Duodenal mucosa (tissue), 2 donors: ENCODE data around the gene NCEH1.

ENCODE experiments used
- H3K27ac ChIP-seq: one replicate; pipeline ENCODE4 v1.7.0; 2013; ENCODE audit warnings: low read depth, low read length
- H3K27me3 ChIP-seq, 2 donors: one replicate each; pipeline ENCODE4 v1.7.0; 2013; ENCODE audit warnings: low read length in 2 of 2, control low read depth in 1 of 2; ENCODE audit not compliant: insufficient read depth in 2 of 2, control insufficient read depth in 1 of 2
- H3K36me3 ChIP-seq, 2 donors: one replicate each; pipeline ENCODE4 v1.7.0; 2013; ENCODE audit warnings: low read length in 2 of 2, control low read depth in 1 of 2; ENCODE audit not compliant: insufficient read depth in 2 of 2, control insufficient read depth in 1 of 2
- H3K4me1 ChIP-seq, 2 donors: one replicate each; pipeline ENCODE4 v1.7.0; 2013; ENCODE audit warnings: low read length in 2 of 2, control low read depth in 1 of 2; ENCODE audit not compliant: insufficient read depth in 2 of 2, control insufficient read depth in 1 of 2
- H3K4me3 ChIP-seq, 2 donors: one replicate each; pipeline ENCODE4 v1.7.0; 2013; ENCODE audit warnings: low read length in 2 of 2, low read depth in 1 of 2
- H3K9ac ChIP-seq, 2 donors: one replicate each; pipeline ENCODE4 v1.7.0; 2013; ENCODE audit warnings: low read length in 2 of 2, low read depth in 1 of 2
- H3K9me3 ChIP-seq, 2 donors: one replicate each; pipeline ENCODE4 v1.7.0; 2013; ENCODE audit warnings: low read length in 2 of 2, control low read depth in 1 of 2; ENCODE audit not compliant: control insufficient read depth in 1 of 2

The NCEH1 gene

GRCh38 chr3:172617013-172617706, 93.7 kb downstream of the NCEH1 start:
- H3K4me1 ChIP-seq, result peaks cover 10 to 14% of the 10 kb centered on the region in 2 donors
- no peaks in the 10 kb centered on the region for H3K9me3 ChIP-seq
- H3K27me3 ChIP-seq, result no peaks in the 10 kb centered on the region
- H3K27ac ChIP-seq, result no peak overlapping the region
- no peaks in the 10 kb centered on the region for H3K36me3 ChIP-seq
- no peak overlapping the region for H3K4me3 ChIP-seq
- H3K9ac ChIP-seq, result no peak overlapping the region

DNA sequence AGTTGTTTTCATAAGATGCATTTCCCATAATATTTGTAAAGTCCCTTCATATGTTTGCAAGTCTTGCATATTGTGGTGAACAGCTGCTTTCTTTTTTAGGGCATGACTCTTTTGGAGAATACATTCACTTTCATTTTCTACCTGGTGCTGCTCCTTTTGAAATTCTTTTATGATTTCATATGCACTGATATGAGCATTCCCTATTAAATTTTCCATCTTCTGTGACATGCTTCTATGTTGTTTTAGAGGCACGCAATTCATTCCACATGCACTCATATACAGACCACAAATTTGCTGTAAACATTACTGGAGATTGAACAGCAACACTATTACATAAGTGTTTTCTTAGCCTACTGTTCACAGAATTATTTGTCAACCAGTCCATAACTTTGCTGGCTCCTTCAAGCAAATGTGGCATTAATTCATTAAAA, 94.8 kb downstream of the NCEH1 start:
- no peaks in the 10 kb centered on the region for H3K27me3 ChIP-seq
- no peak overlapping the region for H3K27ac ChIP-seq
- no peak overlapping the region for H3K4me3 ChIP-seq
- H3K36me3 ChIP-seq, result no peaks in the 10 kb centered on the region
- peaks cover 10 to 14% of the 10 kb centered on the region in 2 donors for H3K4me1 ChIP-seq
- no peak overlapping the region for H3K9ac ChIP-seq
- H3K9me3 ChIP-seq, result no peaks in the 10 kb centered on the region

- Histone ChIP-seq H3K27ac (no peak overlapping the region), H3K27me3 (no peaks in the 10 kb centered on the region), H3K4me1 (peaks cover 10 to 14% of the 10 kb centered on the region in 2 donors), H3K4me3 (no peak overlapping the region), H3K9me3 (no peaks in the 10 kb centered on the region), H3K36me3 (no peaks in the 10 kb centered on the region), H3K9ac (no peak overlapping the region)
These were observed 95.6 kb downstream of the NCEH1 start for GRCh38 chr3:172615296-172615695.

DNA sequence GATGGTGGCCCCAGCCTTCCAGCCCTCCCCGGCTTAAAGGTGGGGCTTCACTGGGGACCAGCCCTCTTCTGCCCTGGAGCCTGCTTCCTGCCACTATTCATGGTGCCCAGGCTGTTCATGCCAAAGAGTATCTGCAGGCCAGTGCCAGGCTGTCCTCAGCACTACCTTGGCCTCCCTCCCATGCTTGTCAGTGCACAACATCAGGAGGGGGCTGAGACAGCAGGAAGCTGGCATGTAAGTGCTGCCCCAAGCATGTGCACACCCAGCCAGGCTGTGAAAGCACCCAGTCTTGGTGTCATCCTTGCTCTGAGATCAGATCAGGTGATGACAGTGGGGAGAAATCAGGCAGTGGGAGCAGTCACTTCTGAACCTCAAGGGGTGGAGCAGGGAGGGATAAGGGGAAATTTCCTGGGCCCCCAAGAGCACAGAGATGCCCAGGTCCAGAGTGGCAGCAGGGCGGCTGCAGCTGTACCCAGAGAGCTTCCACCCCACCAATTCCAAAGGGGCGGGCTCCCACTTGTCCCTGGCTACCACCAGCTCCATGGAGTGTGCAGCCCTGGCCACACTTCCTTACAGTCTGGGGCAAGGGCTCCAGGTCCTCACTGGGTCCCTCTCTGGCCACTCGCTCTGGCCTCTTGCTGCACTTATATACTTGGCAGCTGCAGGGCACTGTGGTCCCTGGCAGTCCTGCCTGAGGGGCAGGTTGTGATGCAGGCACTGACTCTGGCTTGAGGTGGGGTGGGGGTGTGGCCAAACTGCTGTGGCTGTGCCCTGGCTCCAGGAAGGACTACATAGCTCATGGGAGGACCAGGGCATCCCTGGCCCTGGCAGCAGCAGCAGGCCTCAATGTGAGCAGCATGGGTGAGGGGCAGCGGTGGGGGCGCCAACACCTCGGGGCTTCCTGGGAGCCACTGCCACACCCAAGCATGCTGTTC, 96.3 kb downstream of the NCEH1 start:
- Histone ChIP-seq H3K36me3 (no peaks in the 10 kb centered on the region), H3K4me3 (no peak overlapping the region), H3K27ac (no peak overlapping the region), H3K4me1 (peaks cover 10 to 14% of the 10 kb centered on the region in 2 donors), H3K9ac (no peak overlapping the region), H3K27me3 (no peaks in the 10 kb centered on the region), H3K9me3 (no peaks in the 10 kb centered on the region)

- H3K27me3 ChIP-seq, result no peaks in the 10 kb centered on the region
- peaks cover 10 to 14% of the 10 kb centered on the region in 2 donors for H3K4me1 ChIP-seq
- H3K4me3 ChIP-seq, result no peak overlapping the region
- H3K27ac ChIP-seq, result no peak overlapping the region
- H3K9ac ChIP-seq, result no peak overlapping the region
- H3K36me3 ChIP-seq, result no peaks in the 10 kb centered on the region
- no peaks in the 10 kb centered on the region for H3K9me3 ChIP-seq
These were observed 97.0 kb downstream of the NCEH1 start for GRCh38 chr3:172613845-172614244.

DNA sequence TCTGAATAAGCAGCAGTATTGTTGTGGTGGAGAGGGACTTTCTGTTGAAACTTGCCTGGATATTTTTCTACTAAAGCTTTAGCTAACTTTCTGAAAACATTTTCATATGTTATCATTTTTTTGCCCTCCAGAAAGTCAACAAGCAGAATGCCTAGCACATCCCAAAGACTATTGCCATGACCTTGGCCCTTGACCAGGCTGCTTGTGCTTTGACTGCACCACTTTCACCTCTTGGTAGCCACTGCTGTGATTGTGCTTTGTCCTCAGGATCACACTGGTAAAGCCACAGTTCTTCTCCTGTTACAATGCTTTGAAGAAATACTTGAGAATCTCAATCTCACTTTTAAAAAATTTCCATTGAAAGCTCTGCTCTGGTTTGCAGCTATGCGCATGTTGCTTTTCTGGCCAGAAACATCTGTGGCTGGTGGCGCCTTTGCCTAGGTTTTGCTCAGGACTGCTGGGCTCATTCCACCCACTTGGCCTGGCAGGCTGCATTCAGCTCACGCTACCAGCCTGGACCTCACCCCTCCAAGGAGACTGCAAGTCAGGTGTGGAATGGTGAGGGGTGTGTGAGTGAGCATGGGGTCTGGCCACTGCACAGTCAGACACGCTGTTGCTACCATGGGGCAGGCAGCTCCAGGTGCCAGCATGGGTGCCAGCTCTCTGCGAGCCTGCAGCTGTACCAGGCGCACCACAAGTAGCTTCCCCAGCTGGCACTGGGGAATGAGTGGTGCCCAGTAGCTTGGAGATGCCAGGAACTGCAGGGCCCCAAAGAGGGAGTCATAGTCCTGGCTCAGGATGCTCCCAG, 97.8 kb downstream of the NCEH1 start:
- Histone ChIP-seq H3K27ac (no peak overlapping the region), H3K4me3 (no peak overlapping the region), H3K9ac (no peak overlapping the region), H3K4me1 (peaks cover 10 to 14% of the 10 kb centered on the region in 2 donors), H3K9me3 (no peaks in the 10 kb centered on the region), H3K36me3 (no peaks in the 10 kb centered on the region), H3K27me3 (no peaks in the 10 kb centered on the region)

DNA sequence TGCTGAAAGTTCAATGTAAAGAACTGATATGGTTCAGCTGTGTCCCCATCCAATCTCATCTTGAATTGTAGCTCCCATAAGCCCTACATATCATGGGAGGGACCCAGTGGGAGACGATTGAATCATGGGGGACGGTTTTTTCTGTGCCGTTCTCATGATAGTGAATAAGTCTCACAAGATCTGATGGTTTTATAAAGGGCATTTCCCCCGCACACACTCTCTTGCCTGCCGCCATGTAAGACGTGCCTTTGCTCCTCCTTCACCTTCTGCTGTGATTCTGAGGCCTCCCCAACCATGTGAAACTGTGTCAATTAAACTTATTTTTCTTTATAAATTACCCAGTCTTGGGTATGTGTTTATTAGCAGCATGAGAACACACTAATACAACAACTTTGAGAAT, 101.1 kb downstream of the NCEH1 start:
- no peak overlapping the region for H3K27ac ChIP-seq
- H3K9me3 ChIP-seq, result no peaks in the 10 kb centered on the region
- no peaks in the 10 kb centered on the region for H3K36me3 ChIP-seq
- no peaks in the 10 kb centered on the region for H3K27me3 ChIP-seq
- no peak overlapping the region for H3K9ac ChIP-seq
- no peak overlapping the region for H3K4me3 ChIP-seq
- peaks cover 0 to 10% of the 10 kb centered on the region in 2 donors for H3K4me1 ChIP-seq

- peaks cover 0 to 14% of the 10 kb centered on the region in 2 donors for H3K4me1 ChIP-seq
- no peaks in the 10 kb centered on the region for H3K9me3 ChIP-seq
- H3K27me3 ChIP-seq, result no peaks in the 10 kb centered on the region
- H3K27ac ChIP-seq, result no peak overlapping the region
- H3K36me3 ChIP-seq, result no peaks in the 10 kb centered on the region
- no peak overlapping the region for H3K9ac ChIP-seq
- no peak overlapping the region for H3K4me3 ChIP-seq
These were observed 102.3 kb downstream of the NCEH1 start for GRCh38 chr3:172608575-172608974.

DNA sequence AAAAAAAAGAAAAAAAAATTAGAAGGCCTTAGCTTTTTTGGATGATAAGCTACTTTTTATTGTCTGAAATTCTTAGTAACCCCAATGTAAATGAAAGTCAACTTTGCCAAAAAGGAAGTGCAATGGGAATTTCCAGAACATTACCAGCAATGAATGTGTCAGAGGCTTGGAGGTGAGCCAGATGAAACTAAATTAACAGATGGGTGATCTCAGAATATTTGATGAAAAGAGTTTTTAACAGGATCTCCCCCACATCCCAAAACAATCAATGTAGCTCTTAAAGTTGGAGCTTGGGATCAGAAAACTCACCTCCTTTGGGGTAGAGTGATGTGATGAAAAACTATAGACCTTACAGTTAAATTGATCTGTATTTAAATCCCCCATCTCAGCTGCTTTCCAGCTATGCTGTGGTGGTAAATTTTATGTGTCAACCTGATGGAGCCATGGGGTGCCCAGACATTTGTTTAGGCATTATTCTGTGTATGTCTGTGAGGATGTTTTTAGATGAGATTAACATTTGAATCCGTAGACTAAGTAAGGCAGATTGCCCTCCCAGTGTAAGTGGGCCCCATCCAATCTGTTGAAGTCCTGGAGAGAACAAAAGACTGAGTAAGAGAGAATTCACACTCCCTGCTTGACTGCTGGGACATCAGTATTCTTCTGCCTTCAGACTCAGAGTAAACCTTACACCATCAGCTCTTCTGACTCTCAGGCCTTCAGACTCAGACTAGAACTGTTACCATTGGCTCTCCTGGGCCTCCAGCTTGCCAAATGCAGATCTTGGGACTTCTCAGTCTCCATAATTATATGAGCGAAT, 103.4 kb downstream of the NCEH1 start:
- Histone ChIP-seq H3K27ac (peak overlapping the region; percentile 34), H3K9ac (no peak overlapping the region), H3K4me1 (peaks cover 0 to 14% of the 10 kb centered on the region in 2 donors)

More for the DNA sequence above, 103.4 kb downstream of the NCEH1 start:
- Histone ChIP-seq H3K36me3 (no peaks in the 10 kb centered on the region), H3K9me3 (no peaks in the 10 kb centered on the region), H3K27me3 (no peaks in the 10 kb centered on the region), H3K4me3 (no peak overlapping the region)
